NCI-H2029 treated with DMSO at 0.1 percent for 48 hours (cell line): ENCODE results near the gene CLSTN2.
"Not testable (repeated sequence)": the region's sequence is repeated elsewhere in the genome, so short reads cannot be mapped to it uniquely, and the experiment has no call there.

Experiments
- DNase-seq: peaks from one replicate; lab custom pipeline; 2025; lab: John Stamatoyannopoulos, UW

The CLSTN2 gene

GRCh38 chr3:140423146-140423545 lies 488.2 kb downstream of the CLSTN2 start:
- no peak for DNase-seq

DNA sequence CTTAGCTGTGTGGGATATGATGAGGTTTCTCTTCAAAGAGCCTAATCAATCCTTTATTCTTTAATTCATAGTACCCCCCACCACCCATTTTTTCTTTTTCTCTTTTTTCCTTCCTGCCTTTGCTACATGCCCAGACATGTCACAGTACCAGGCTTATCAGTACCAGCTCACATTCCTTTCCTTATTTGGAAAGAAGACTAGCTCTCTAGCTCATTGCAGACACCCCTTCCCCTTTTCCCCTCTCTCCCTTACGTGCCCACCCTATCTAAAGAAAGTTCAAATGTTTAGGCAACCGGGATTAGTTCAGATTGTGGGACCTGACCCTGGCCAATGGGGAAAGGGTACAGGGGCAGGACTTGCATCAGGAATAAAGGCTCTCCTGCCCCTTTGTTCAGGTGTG lies 488.6 kb downstream of the CLSTN2 start:
- DNase-seq, result not testable (repeated sequence)

DNA sequence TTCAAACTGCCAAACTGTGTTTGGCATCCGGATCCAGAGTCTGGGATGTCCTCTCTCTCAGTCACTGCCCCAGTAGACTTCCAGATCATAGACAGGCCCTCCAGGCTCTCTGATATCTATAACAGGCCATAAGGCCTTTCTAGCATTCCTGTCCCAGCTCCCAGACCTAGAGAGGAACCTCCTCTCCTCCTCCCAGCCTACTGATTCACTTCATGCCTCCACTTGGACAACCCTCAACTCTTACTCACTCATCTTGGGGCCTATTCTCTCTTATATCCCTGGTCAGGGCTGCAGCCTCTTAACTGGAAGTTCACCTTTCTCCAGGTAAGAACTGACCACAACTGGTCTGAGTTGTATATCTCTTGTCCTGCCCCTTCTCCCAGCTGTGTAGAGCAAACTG lies 489.2 kb downstream of the CLSTN2 start:
- DNase-seq, result no peak

DNA sequence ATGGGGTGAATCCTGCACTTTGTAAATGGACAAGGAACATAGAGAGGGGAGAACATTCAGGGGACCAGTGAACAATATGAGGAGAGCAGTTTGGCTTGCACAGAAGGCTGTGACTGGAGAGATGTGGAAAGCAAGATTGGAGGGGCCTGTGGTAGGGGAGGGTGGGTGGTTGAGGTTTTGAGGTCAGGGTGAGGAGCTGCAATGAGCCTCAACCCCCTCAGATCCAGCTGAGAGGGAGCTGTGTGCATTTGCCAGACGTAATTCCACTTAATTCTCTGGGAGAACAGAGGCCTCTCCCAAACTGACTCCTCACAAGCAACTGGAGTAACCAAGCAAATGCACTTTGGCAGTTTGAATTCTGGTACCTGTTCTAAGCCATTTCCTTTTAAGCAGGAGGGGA lies 489.7 kb downstream of the CLSTN2 start:
- DNase-seq, result no peak

DNA sequence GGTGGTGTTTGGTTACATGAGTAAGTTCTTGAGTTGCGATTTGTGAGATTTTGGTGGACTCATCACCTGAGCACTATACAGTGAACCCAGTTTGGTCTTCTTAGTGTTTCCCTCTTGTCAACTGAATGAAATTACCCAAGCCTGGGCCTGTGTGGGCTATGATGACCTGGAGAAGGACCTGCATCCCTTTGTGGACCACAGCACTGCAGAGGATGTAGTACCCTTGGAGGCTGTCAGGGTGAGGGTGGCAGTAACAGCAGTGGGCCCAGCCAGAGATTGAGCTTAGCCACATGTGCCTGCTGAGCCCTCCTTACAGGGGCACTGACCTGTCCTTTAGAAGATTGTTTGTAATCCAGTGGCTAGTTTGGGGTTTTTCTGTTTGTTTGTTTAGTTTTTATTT lies 492.8 kb downstream of the CLSTN2 start:
- DNase-seq, result no peak

- no peak for DNase-seq
These were observed 493.4 kb downstream of the CLSTN2 start for GRCh38 chr3:140428380-140428779.

- no peak for DNase-seq
These were observed 494.8 kb downstream of the CLSTN2 start for GRCh38 chr3:140429791-140430190.

GRCh38 chr3:140430494-140430893 lies 495.5 kb downstream of the CLSTN2 start:
- no peak for DNase-seq

DNA sequence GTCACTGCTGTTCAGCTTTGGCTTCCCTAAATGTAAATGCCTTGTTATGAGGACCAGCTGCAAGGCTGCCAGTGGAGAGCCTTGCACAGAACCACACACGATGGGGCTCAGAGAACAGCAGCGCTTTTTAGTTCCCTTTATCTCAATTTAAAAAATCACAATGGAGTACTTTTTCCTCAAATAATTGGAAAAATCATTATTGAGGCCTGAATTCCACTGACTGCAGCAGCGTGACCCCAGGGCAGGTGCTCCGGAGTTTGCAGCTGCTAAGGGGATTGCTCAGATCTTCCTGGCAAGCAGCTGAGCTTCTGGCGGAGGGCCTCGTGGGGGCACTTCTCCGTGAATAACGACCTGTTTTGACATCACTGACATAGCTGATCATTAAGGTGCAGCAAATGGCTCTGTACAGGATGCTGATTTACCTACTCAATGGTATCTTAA lies 497.3 kb downstream of the CLSTN2 start:
- no peak for DNase-seq

DNA sequence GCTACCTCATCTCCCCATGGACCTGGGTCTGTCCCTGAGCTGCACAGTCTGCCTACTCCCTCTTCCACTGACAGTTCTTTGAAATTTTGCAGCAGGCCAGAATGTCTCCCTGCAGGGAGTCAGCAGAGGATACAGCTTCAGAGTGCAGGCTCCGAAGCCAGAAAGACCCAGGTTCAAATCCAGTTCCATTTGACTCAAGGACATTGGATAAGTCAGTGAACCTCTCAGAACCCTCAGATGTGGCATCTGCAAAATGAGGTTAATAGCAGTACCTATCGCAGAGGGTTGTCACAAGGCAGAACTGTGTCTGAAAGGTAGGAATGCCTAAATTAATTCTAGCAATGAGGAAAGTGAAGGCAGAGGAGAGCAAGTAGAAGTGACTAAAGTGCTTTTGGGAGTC lies 498.4 kb downstream of the CLSTN2 start:
- no peak for DNase-seq

DNA sequence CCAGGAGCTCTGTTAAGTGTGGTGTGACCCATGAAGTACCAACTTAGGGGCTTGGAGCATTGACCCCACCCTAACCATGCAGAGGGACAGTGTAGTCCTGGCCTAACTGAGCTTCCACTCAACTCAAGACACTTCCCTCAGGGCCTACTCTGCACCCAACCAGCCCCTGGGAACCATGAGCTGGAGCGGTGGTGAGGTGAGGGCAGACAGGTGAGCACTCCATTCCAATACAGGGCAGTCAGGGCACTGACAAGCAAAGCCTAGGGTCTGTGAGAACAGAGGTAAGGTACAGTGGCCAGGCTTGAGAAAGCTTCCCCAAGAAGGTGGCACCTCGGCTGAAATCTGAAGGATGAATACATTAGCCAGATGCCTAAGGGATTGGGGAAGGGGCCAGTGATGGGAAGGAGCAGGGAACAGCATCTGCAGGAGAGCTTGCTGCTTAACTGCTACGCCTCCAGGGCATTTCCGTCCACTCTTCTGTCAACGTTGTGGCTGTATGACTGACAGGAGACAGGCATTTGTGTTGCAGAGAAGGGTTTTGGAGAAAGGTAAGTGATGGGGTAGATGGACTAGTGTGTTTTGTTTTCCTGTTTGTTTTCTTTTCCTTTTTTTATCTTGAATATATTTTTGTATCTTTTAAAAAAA lies 499.4 kb downstream of the CLSTN2 start:
- no peak for DNase-seq

DNA sequence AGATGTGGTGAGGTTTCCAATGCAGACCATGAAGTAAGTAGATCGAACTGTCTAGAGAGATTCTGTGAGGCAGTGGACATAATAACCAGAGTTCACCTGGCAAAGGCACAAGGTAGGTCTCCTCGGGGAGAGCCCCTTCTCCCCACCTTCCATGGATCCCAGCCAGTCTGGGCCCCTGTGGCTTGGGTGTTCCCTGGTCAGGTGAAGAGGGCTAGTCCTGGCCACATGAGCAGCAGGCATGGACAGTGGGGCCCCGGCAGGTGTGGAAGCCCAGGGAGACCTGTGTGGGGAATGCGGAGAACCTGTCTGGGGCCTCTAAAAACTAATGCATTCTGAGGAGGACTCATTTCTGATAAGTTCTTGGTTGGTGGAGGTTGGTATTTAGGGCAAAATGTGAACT lies 501.4 kb downstream of the CLSTN2 start:
- DNase-seq, result no peak

DNA sequence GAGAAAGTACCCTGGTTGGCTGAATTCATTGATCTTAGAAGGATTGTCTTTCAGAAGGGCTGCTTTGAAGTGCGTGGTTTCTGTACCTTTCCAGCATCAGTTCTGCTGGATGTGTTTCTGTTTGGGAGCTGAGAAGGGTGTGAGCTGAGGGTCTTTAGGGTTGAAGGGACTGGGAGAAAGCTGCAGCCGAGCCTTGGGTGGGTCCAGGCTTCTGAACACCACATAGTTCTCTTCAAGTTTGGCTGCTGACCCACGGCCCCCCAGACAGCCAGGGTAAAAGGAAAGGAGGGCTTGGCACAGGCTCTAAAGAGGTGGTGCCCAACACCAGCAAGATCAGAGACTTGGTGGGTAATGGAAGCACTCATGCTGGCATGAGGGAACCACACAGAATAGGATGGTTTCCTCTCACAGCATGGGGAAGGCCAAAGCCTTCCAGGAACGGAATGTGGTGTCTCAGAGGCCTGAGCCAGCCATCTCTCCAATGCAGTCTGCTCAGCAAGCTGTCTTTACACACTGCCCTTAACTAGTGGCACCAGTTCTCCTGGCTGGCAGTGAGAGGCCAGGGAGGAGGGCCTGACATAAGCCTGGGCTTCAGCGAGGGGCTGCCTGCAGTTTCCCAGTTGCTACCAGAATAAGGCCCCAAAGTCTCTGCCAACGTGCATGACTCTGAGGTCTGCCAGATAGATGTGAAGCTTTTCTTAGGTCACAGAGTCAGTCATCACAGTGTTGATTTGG lies 503.9 kb downstream of the CLSTN2 start:
- DNase-seq, result no peak

- DNase-seq, result no peak
These were observed 504.5 kb downstream of the CLSTN2 start for GRCh38 chr3:140439527-140439926.

GRCh38 chr3:140440446-140440845 lies 505.5 kb downstream of the CLSTN2 start:
- no peak for DNase-seq

DNA sequence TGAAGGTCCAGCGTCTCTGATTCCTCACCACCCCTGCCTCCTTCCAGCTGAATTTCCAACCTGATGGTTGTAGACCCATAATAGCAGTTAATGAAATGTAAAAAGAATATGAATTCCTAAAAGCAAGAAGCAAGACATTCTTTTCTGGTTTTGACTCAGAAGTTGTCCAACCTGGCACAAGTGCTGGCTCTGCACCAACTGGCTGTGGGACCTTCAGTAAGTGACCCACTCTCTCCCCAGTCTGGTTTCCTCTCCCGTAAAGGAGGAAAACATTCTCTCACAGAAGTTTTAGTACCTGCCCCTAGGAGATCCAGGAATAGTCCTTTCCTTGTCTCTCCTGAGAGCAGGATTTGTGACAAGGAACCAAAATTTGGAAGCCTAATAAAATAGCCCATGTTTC lies 506.0 kb downstream of the CLSTN2 start:
- no peak for DNase-seq

DNA sequence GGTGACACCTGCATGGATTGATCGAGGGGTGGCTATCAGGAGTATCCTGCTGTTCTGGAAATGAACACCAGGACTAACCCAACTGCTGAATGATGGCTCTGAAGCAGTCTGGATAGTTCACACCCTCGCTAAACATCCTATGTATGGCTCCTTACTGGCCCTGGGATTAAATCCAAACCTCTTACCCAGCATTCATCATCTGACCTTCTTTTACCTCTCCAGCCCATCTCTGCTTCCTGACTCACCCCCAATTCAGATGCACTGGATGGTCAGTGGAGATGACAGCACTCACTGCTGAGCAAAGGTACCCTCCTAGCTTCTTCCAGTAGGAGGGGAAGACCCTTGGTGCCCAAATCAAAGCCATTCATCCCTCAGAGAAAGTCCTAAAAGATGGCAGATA lies 507.6 kb downstream of the CLSTN2 start:
- no peak for DNase-seq

DNA sequence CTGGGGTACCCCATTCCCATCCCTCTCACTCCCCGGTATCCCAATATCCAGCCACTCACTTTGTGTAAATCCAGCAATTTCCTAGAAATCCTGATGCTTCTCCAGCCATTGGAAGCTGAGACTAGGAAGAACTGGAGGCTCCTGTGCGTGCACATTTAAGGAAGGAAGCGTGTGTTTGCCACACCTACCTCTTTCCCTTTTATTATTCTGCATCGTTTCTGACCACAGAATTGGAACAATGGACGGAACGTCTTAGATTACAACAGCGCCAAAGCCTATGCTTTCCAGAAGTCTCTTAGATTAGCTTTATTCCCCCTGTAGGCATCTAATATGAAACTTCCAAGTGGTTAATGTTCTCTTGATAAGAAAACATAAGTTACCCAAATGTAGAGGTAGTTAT lies 508.1 kb downstream of the CLSTN2 start:
- DNase-seq, result no peak

GRCh38 chr3:140443806-140444205 lies 508.8 kb downstream of the CLSTN2 start:
- no peak for DNase-seq

GRCh38 chr3:140446734-140447133 lies 511.7 kb downstream of the CLSTN2 start:
- no peak for DNase-seq

DNA sequence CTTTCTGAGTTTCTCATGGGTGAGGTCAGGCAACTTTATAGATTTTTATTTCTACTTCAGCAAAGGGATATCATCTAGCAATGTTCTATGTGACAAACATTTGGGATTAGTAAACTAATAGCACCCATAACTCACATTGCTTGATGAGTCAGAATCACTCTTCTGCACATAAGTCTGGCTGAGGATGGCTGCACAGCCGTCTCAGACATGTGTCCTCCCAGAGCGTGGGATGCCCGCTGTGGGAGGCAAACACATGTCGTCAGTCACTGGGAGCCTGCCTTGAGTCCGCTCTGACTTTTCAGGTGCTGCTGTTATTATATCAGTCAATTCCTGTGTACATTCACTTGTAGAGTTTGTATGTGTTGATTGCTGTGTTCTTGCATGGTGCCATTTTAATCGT lies 512.2 kb downstream of the CLSTN2 start:
- DNase-seq, result no peak

DNA sequence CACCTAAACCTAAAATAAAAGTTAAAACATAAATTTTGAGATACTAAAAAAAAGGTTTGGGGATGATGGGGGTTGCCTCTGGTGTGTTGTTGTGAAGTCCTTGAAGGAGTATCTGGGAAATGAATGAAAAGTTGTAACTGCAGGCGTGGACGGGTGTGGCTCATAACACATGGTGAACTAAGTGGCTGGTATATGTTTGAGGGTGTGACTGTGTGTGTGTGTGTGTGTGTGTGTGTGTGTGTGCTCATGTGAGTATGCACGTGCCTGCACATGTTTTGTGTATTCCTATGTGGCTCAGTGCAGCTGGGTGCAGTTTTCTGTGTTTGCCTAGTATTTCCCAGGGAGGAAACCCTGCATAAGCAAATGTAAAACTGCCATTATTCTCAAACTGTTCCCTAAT lies 513.0 kb downstream of the CLSTN2 start:
- DNase-seq, result no peak

DNA sequence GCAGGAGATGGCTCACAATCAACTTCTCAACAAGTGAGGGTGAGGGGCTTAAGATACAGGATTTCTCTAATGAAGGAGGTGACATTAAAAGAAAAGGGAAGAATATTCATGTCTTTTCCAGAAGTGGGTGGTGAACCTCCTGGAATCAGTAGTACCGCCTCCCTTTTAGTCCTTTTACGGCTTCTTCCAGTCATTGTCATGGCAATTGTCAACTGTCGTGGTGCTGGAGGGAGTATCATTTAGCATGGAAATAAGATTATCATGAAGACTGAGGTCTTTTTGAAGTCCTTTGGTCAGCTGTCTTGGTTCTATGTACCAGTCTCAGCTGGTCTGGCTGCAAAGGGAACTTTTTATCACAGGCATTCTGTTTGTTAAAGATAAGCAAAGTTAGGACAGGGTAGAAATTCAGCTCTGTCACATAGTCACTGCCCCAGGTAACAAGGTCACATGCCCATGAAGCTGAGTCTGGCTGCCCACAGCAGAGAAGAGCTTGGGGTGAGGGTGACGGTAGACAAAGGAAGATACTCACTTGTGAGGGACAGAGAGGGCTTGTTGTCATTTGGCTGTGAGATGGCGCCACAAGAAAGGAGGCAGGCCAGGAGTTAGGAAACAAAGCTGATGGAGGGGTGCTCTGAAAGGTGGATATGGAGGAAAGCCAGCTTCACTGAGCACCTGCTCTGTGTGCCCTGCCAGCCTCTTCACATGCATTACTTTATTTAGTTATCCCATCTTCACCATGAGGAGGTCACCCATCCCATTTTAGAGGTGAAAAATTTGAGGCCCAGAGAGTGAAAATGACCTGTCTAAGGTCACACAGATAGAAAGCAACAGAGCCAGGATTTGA lies 514.6 kb downstream of the CLSTN2 start:
- DNase-seq, result no peak
